ENCODE data around the gene FAM90A1.
"Not testable (repeated sequence)": the region's sequence is repeated elsewhere in the genome, so short reads cannot be mapped to it uniquely, and the experiment has no call there.

Gene FAM90A1

GRCh38 chr12:8197685-8198308, 29.6 kb downstream of the FAM90A1 start:
- not testable (repeated sequence) for DNase-seq (ENCODE audit: low read depth); H3K4me3 ChIP-seq (ENCODE audit: low read depth, low read length)

- not testable (repeated sequence) for H3K4me3 ChIP-seq (ENCODE audit: low read depth, low read length); DNase-seq (ENCODE audit: low read depth)
These were observed 39.3 kb downstream of the FAM90A1 start for GRCh38 chr12:8188088-8188487.

GRCh38 chr12:8184206-8184605, 43.2 kb downstream of the FAM90A1 start:
- not testable (repeated sequence) for H3K4me3 ChIP-seq (ENCODE audit: low read depth, low read length); DNase-seq (ENCODE audit: low read depth)

GRCh38 chr12:8183346-8183745, 44.1 kb downstream of the FAM90A1 start:
- DNase-seq (ENCODE audit: low read depth); H3K4me3 ChIP-seq (ENCODE audit: low read depth, low read length): not testable (repeated sequence)

- not testable (repeated sequence) for DNase-seq (ENCODE audit: low read depth); H3K4me3 ChIP-seq (ENCODE audit: low read depth, low read length)
These were observed 44.5 kb downstream of the FAM90A1 start for GRCh38 chr12:8182923-8183322.

- not testable (repeated sequence) for H3K4me3 ChIP-seq (ENCODE audit: low read depth, low read length); DNase-seq (ENCODE audit: low read depth)
These were observed 46.1 kb downstream of the FAM90A1 start for GRCh38 chr12:8181271-8181670.

- not testable (repeated sequence) for DNase-seq (ENCODE audit: low read depth)
- H3K4me3 ChIP-seq (ENCODE audit: low read depth, low read length), result peak overlapping the region; percentile 57
- peak; percentile 79 for TF ChIP-seq CTCF (IDR thresholded peaks at IDR 0.05; ENCODE audit: control insufficient read depth, extremely low read depth, insufficient read depth)
These were observed 47.3 kb downstream of the FAM90A1 start for GRCh38 chr12:8179989-8180585.

GRCh38 chr12:8172911-8173310, 54.5 kb downstream of the FAM90A1 start:
- DNase-seq (ENCODE audit: low read depth); H3K4me3 ChIP-seq (ENCODE audit: low read depth, low read length): not testable (repeated sequence)

Measured in LNCaP clone FGC (cell line).